Spleen (tissue), 7 donors: ENCODE measurements around the gene OR6S1.

ENCODE experiments used
- CTCF ChIP-seq, 11 experiments: fragments of 200-600 bp in 7 of 11; fragments of 450-650 bp in 4 of 11; sonication (generic) in 4 of 11; IDR thresholded peaks in 8 of 11; conservative IDR thresholded peaks in 3 of 11; 1 replicate in 7 of 11; 2 replicates in 4 of 11; pipeline versions ENCODE4 v1.4.0 to v1.8.0; 2016 to 2021; ENCODE audit warnings: antibody characterized with exemption in 11 of 11, inconsistent platforms in 4 of 11, mild to moderate bottlenecking in 1 of 11
- POLR2A ChIP-seq, 3 donors: fragments of 450-650 bp; IDR thresholded peaks; one replicate each; pipeline ENCODE4 v1.5.1; 2017; ENCODE audit warnings: antibody characterized with exemption in 3 of 3, mild to moderate bottlenecking in 1 of 3
- POLR2AphosphoS5 ChIP-seq, 3 donors: sonication (generic); formaldehyde crosslinking; IDR thresholded peaks; one replicate each; pipeline ENCODE4 v1.5.1; 2017; ENCODE audit warnings: antibody characterized with exemption in 3 of 3
- donor health status: DM: no; HTN: no; CAD: no; lungs with moderate emphysema.
- donor health status: DM: no; HTN: no; CAD: no.
- donor health status: DM: no; HTN: no; CAD: no.

- TF ChIP-seq CTCF (IDR thresholded peaks at IDR 0.05 in 8 of 11, conservative IDR thresholded peaks at IDR 0.05 in 3 of 11), result no peak
- no peak for TF ChIP-seq POLR2AphosphoS5 (IDR thresholded peaks at IDR 0.05)
- TF ChIP-seq POLR2A (IDR thresholded peaks at IDR 0.05), result no peak
Observed at GRCh38 chr14:20687362-20688166, 46.1 kb upstream of the OR6S1 start.
